ENCODE results near the gene PLK3. TPM values are rescaled to one million over a fixed set of nuclear protein-coding genes. Genes with fewer than 3 reads are reported as not detected.
"Not testable (repeated sequence)": the region's sequence is repeated elsewhere in the genome, so short reads cannot be mapped to it uniquely, and the experiment has no call there.

Gene PLK3
- total RNA-seq, 4 donors from 2014 or later, result 27.6 to 156 (median 73.9) TPM

DNA sequence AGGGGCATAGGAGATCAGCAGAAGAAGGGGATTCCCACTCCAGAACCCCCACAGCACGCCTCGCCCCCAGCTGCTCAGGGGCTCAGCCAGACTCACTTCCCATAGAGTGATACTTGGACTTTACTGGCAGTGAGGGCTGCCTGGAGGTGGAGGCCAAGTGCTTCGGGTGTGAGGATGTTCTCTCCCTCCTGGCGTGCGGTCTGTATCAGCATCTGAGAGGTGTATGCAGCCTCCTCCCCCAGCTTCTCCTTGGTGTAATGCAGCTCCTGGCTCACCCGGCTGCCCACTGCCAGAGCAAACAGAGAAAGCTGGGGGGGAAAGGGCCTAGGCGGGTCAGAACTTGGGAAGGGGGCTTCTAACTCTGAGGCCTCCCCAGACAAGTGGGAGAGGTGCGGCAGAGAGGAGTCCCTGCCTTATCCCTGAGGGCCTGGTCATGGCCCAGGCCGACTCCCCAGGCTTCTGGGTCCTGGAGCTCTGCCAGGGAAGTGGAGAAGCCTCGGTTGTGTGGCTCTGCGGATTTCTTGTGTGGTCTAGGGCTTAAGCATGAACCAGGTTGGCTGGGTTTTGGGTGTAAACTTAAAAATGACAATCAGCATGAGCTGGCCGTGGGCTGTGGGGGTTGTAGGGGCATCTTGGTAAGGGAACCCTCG lies 32.0 kb downstream of the PLK3 start:
- ATAC-seq (ENCODE audit: low FRiP score) (no peak), DNase-seq (ENCODE audit: low spot score) (no peak)
- TF ChIP-seq, protein P1, sequence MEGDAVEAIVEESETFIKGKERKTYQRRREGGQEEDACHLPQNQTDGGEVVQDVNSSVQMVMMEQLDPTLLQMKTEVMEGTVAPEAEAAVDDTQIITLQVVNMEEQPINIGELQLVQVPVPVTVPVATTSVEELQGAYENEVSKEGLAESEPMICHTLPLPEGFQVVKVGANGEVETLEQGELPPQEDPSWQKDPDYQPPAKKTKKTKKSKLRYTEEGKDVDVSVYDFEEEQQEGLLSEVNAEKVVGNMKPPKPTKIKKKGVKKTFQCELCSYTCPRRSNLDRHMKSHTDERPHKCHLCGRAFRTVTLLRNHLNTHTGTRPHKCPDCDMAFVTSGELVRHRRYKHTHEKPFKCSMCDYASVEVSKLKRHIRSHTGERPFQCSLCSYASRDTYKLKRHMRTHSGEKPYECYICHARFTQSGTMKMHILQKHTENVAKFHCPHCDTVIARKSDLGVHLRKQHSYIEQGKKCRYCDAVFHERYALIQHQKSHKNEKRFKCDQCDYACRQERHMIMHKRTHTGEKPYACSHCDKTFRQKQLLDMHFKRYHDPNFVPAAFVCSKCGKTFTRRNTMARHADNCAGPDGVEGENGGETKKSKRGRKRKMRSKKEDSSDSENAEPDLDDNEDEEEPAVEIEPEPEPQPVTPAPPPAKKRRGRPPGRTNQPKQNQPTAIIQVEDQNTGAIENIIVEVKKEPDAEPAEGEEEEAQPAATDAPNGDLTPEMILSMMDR (IDR thresholded peaks at IDR 0.05), result no peak

DNA sequence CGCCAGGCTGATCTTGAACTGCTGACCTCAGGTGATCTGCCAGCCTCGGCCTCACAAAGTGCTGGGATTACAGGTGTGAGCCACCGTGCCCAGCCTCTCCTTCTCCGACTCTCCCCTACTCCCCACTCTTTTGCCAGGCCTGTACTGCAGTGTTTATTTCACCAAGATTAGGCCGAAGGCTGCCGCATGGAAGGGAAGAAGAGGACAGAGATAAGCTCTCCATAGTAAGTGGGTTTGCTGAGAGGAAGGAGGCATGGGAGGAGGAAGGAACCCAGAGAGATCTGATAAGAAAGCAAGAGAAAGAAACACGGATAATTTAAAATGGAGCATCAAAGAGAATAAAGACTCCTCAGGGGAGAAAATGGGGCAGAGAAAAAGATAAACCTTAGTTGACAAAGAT lies 34.2 kb downstream of the PLK3 start:
- DNase-seq (ENCODE audit: low spot score), result no peak
- TF ChIP-seq, protein P1 (IDR thresholded peaks at IDR 0.05), result no peak
- no peak for ATAC-seq (ENCODE audit: low FRiP score)

DNA sequence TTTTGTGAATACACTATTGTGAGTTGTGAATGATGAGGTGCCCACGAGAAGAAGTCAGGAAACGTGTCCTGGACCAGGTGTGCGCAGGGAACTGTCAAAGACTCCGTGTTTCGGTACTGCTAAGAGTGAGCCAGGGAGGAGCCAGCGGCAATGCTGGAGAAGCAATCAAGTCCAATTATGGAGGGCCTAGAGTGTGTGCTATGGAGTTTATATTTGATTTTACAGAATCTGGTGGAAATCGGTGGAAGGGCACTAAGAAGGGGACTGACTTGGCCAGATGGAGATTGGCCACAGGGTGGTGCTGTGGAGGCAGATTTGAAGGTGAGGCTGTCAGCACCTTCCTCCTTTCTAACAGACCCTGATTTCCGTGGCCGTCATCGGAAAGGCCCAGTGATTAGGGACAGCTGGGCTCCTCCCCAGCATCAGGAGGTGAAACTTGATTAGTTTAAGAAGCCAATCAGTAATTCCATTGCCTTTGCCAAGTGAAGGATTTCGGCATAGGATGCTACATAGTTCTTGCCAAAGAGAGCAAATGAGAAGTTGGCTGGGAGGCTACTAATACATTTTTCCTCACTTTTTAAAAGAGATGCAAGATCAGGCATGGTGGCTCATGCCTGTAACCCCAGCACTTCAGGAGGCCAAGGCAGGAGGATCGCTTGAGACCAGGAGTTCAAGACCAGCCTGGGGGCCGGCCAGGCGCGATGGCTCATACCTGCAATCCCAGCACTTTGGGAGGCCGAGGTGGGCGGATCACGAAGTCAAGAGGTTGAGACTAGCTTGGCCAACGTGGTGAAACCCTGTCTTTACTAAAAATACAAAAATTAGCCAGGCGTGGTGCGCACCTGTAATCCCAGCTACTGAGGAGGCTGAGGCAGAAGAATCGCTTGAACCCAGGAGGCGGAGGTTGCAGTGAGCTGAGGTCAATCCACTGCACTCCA lies 35.8 kb downstream of the PLK3 start:
- ATAC-seq (ENCODE audit: low FRiP score) (peak; percentile 74), DNase-seq (ENCODE audit: low spot score) (peak; percentile 95)
- TF ChIP-seq, protein P1 (IDR thresholded peaks at IDR 0.05), result peak in 1 of 3 donors; percentile 8

DNA sequence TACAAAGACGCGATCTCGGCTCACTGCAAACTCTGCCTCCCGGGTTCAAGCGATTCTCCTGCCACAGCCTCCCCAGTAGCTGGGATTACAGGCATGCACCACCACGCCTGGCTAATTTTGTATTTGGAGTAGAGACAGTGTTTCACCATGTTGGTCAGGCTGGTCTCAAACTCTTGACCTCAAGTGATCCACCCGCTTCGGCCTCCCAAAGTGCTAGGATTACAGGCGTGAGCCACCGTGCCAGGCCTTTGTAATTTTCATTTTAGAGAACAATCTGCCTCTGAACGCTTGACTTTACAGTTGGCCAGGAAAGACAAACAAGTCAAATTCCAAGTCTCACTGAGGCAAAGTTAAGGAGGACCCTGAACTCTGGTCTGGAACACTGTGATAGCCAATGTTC lies 38.1 kb downstream of the PLK3 start:
- not testable (repeated sequence) for ATAC-seq (ENCODE audit: low FRiP score); DNase-seq (ENCODE audit: low spot score)

DNA sequence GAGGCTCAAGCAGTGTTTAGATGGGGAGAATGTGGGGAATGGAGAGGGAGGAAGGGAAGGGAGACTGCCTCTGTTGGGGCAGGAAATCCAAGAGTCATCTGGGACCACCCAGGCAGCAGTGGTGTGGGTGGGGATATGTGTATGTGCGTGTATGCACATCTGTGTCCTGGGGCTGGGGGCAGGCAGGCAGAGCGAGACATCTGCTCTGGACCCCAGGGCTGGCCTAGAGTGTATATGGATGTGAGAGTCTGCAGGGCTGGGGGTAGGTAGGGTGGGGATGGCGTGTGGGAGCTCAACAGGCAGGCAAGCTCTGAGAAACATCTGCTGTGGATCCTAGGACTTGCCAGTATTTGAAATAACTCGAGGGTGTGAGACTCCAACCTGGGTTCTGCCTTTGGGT lies 39.4 kb downstream of the PLK3 start:
- TF ChIP-seq, protein P1 (IDR thresholded peaks at IDR 0.05), result no peak
- ATAC-seq (ENCODE audit: low FRiP score) (no peak), DNase-seq (ENCODE audit: low spot score) (no peak)

DNA sequence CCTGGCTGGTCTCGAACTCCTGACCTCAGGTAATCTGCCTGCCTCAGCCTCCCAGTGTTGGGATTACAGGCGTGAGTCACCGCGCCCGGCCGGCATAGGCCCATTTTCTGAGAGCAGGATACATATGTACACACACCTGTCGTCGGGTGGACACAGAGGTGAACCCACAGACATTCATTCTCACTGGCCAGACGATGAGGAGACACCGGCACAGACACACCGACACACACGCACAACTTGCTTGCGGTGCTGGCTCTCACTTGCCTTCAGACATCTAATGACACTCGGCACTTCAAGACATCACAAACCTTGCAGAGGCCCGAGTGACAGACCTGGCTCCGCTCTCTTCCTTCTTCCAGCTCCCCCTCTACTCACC lies 42.3 kb downstream of the PLK3 start:
- TF ChIP-seq, protein P1 (IDR thresholded peaks at IDR 0.05), result no peak
- ATAC-seq (ENCODE audit: low FRiP score) (no peak), DNase-seq (ENCODE audit: low spot score) (no peak)

DNA sequence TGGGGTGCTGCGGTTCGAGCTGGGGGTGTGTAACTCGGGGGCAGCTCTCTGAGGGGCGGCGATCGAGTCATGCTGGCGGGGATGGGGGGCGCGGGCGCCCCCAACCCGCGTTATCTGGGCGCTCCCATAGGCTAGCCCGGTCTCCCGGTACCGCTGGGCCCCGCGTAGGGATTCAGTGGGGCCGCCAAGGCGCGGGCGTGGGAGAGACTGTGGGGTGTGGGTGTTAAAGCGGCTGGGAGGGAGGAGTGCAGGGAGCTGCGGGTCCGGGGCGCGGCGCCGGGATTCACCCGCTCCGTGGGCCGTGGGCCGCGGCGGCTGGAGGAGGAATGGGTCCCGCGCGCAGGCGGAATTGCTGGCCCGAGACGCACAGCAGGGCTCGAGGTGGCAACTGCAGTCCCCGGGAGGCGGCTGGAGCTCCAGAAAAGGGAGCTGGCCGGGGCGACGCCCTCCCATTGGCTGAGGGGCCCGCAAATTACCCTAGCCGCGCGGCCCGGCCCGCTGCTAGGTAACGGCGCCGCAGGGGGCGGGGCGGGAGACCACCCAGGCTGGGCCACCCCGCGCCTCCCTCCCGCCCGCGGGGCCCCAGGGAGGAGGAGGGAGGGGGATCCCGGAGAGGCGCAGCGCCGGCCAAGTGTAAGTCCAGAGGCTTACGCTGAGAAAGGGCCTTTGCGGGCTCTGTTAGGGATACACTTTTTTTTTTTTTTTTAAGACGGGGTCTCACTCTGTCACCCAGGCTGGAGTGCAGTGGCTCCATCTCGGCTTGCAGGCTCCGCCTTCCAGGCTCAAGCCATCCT lies 42.9 kb downstream of the PLK3 start, which contains the start of gene PTCH2:
Gene PTCH2 (minus strand): TSS at position 392 of the 794 bp plus-strand sequence. CDS start 321 bp downstream, at position 71.
- TF ChIP-seq, protein P1 (IDR thresholded peaks at IDR 0.05), result no peak
- DNase-seq (ENCODE audit: low spot score) (no peak), ATAC-seq (ENCODE audit: low FRiP score) (peak; percentile 71)

Data from omental fat pad (tissue), 4 donors.